GM19397 (cell line): ENCODE measurements around the gene PLEKHJ1.
A peak's percentile ranks its signal among the peaks of the same experiment; 100 is the strongest.

Experiments
- ATAC-seq: cut with Tn5 transposase; IDR thresholded peaks from one replicate; pipeline ENCODE4 v1.9.1; 2021; ENCODE audit warnings: mild to moderate bottlenecking, moderate library complexity; ENCODE audit not compliant: unreplicated experiment

PLEKHJ1 gene

DNA sequence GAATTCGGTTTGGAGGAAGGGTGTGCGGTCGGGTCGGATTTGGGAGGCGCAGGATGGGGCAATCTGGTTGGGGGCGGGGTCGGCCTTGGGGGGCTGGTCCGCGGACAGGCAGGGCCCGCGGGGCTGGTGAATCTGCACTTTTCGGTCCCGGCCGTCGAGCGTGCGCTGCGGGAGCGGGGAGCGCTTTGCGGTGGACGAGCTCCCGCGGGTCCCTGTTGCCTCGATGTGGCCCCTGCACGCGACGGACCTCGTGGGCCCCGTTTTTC, 34.0 kb upstream of the PLEKHJ1 start:
- no peak for ATAC-seq

DNA sequence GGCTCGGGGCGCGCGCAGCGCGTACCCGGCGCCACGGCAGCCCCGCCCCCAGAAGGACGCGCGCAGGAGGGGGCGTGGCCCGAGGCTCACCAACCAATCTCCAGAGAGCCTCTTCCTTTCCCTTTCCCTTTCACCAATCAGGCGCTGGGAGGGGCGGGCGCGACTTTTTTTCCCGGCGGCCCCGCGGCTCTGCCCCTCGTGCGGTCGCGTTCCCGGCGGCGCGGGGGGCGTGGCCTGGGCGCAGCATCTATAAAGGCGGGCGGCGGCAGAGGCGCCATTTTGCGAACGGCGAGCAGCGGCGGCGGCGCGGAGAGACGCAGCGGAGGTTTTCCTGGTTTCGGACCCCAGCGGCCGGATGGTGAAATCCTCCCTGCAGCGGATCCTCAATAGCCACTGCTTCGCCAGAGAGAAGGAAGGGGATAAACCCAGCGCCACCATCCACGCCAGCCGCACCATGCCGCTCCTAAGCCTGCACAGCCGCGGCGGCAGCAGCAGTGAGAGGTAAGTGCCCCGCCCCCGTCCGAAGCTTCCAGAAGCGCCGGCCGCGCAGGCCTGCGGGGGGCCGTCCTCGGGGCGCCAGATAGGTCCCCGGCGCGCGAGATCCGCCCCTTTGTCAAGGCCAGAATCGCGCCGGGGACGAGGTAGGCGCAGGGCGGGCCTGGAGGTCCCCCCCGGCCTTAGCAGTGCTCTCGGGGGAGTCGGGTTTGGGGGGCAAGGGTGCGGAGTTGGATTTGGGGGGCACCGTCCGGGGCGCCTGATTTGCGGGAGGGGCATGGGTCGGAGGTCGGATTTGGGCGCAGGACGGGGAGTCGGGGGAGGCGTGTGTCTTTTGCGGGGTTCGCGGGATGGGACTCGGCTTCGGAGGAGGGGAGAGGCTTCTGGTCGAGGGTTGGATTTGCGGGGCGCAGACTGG, 33.4 kb upstream of the PLEKHJ1 start:
- peak; percentile 64 for ATAC-seq

DNA sequence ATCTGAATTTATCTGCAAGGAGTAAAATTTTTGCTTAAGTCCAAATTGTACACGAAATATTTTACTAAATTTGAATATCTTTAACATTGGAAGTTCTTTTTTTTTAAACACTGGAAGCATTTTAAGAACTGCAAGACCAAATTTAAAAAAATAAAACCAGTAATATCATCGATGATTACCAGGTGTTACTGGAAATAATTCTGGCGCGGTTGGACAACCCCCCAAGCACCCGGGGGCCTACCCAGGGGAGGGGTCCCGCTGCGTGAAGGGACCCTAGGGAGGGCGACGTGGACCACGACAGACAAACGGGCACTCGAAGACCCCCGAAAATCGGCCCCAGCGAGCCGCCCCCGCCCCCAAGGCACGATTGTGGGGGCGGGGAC, 32.7 kb upstream of the PLEKHJ1 start:
- ATAC-seq: no peak

DNA sequence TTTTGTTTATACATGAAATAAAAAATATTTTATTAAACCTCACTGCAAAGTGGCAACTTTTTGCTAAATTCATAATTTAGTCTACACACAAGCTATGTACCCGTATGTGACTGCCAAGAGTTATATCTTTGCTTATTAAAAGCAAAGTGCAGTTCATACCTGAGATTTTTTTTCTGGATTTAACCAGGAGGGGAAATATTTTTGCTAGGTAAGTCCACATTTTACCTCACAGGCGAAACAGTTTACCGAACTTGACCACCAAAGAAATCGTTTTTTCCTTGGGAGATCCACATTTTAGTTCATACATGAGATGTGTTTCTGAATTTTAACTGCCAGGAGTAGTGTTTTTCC, 32.3 kb upstream of the PLEKHJ1 start:
- ATAC-seq: no peak

DNA sequence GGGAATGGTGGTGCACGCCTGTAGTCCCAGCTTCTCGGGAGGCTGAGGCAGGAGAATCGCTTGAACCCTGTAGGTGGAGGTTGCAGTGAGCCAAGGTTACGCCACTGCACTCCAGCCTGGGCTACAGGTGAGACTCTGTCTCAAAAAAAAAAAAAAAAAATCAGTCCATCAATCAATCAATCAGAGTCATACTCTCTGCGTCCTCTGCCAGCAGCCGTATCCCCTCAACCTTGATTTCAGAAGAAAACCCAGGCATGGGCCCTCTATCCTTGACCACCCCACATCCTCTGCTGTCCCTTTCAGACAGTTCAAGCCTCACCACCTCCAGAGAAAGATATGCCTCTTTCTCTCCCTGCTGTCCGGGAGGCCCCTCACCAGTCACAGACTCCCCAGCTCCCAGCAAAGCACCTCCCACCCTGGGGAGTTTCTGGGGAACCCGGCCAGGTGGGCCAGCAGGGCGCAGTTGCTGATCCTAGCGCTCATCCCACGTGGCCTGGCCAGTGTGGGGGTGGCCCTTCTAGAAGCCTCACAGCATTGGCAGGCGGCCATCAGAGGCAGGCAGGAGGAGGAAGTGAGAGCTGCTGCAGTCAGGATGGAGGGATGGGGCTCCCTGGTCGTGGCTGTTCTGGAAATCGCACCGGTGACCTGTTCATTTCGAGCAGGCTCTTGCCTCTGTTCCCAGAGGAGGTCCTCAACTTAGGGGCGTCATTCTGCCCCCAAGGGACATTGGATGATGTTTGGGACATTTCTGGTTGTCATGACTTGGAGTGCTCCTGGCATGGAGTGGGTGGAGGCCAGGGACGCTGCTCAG, 30.3 kb upstream of the PLEKHJ1 start:
- no peak for ATAC-seq

DNA sequence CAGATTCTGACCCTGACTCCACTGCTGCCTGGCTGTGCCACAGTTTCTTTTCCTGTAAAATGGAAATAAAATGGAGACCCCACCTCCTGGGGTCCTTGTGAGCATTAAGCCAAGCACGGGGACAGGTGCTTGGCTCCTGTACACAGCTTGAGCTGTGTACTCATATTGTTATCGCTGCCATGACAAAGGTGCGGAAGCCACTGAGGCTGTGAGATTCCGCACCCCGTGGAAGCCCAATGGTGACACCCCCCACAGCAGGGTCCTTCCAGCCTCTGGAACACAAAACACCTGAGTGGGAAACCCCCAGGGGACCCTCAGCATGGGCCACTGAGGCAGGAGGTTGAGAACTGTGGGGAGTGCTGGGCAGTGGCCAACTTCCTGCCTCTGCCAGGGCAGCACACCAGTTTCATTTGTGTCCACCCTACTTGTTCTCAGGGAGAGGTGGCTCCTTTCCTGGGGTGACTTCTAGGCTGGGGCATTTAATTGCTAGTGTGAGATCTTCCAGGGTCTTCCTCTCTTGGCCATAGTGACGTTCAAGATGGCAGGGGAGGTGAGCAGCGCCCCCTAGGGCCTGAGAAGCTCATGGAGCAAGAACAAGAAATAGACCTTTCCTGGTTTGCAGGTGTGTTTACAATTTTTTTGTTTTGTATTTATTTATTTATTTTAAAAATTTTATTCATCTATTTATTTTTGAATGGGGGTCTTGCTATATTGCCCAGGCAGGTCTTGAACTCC, 25.5 kb upstream of the PLEKHJ1 start:
- no peak for ATAC-seq

DNA sequence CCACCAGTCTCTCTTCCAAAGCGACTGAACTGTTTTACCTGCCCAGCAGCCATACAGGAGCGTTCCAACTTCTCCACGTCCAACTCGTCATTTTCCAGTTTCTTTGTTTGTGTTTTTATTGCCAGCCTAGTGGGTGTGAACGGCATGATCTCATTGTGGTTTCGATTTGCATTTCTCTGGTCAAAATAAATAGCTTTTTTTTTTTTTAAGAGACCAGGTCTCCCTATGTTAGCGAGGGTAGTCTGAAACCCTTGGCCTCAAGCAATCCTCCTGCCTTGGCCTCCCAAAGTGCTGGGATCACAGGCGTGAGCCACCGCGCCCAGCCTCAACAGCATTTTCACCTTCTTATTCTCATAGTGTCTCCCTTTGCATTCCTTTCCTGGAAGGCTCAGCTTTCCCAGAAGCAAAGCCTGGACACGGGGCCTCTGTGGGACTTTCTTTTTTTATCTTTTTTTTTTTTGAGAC, 24.2 kb upstream of the PLEKHJ1 start:
- no peak for ATAC-seq

DNA sequence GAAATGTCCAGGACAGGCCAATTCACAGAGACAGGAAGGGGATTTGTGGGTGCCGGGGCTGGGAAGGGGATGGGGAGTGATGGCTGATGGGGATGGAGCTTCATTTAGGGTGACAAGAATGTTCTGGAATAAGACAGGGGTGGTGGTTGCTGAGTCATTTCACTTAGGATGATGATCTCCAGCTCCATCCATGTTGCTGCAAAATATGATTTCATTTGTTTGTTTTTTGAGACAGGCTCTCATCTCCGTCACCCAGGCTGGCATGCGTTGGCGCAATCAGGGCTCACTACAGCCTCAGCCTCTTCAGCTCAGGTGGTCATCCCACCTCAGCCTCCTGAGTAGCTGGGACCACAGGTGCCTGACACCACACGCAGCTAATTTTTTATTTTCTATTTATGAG, 23.2 kb upstream of the PLEKHJ1 start:
- ATAC-seq: no peak

DNA sequence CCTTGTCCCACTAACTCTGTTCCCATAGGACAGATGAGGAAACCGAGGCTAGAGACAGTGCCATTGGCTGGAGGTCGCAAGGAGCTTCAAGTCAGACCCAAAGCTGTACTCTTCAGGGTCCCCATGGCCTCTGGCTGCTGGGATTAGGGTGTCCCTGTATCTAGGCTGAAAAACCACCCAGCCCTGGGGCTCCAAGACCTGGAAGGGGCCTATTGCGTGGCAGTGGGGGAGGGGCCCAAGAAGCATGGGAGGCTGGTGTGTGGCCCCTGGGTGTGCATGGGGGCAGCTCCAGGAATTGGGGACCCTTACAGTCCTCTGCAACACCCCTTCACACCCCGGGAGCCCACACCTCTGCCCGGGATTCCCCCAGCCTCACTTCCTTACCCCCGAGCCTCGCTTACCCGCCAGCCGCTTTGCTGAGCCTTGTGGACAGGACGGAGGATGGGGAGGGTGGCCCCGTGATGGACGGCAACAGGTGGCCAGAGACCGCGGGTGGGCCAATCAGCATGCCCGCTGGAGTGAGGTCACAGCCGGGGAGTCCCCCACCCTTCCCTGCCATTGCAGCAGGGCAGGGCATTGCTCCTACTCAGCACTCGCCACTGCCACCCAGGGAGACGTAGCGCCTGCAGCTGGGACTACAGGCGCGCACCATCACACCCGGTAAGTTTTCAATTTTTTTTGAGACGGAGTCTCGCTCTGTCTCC, 20.0 kb upstream of the PLEKHJ1 start, which contains the start of gene JSRP1:
TSS of gene JSRP1 (minus strand) at position 436 of the 704 bp plus-strand sequence. CDS start 1,103 bp downstream, outside the sequence.
- no peak for ATAC-seq

DNA sequence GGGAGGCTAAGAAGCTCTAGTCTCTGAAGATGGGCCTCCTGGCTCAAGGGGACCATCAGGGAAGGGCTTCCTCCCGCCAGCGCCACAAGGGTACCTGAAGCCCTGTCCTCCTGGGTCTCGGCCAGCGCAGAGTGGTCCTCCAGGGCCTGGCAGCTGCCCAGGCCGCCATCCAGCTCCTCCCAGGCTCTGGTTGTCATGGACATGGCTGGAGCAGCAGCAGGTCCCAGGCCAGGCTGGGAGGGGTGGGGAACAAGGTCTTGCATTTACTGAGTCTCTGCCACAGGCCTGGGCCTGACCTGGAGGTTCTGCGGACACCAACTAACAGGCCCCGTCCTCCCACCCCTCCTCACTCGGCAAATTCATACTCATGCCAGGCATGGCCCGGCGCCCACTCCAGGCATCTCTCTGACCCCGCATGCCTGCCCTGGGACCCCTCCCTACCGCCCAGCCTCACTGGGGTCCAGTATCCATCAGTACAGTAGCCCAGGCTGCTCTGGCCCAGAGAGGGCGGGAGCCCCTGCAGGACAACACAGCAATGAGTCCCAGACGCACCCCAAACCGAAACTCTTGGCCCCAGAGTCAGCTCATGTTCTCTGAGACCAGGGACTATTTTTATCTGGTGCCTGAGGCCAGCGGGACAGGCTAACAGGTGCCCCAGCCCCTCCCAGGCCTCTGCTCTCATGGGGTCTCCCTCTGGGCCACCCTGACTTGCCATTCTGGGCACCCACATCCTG, 19.1 kb upstream of the PLEKHJ1 start:
- no peak for ATAC-seq

DNA sequence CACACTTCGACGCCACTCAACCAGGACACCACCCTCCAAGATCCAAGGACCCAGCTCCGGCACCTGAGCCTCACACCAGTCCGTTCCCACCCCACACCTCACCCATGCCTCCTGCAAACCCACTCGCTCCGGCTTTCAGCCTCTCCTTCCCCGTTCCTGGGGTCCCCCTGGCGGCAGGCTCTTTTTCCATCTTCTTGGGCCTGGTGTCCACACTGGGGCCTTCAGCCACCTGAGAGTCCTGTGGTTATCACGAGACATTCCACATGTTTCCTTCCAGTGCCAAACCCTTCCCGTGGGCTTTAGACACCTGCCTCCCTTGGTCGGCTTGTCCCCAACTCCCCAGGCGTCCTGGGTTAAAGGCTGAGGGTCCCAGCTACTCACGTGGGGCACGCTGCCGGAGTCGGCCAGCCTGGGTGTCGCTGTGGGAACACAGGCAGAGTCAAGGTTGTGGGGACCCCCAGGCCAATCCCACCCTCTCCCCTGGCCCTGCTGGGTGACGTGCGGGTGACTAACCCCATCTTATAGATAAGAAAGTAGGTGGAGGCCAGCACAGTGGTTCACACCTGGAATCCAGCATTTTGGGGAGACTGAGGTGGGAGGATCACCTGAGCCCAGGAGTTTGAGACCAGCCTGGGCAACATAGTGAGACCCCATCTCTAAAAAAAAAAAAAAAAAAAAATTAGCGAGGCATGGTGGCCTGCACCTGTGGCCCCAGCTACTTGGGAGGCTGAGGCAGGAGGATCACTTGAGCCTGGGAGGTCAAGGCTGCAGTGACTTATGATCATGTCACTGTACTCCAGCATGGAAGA, 18.1 kb upstream of the PLEKHJ1 start:
- ATAC-seq: no peak

DNA sequence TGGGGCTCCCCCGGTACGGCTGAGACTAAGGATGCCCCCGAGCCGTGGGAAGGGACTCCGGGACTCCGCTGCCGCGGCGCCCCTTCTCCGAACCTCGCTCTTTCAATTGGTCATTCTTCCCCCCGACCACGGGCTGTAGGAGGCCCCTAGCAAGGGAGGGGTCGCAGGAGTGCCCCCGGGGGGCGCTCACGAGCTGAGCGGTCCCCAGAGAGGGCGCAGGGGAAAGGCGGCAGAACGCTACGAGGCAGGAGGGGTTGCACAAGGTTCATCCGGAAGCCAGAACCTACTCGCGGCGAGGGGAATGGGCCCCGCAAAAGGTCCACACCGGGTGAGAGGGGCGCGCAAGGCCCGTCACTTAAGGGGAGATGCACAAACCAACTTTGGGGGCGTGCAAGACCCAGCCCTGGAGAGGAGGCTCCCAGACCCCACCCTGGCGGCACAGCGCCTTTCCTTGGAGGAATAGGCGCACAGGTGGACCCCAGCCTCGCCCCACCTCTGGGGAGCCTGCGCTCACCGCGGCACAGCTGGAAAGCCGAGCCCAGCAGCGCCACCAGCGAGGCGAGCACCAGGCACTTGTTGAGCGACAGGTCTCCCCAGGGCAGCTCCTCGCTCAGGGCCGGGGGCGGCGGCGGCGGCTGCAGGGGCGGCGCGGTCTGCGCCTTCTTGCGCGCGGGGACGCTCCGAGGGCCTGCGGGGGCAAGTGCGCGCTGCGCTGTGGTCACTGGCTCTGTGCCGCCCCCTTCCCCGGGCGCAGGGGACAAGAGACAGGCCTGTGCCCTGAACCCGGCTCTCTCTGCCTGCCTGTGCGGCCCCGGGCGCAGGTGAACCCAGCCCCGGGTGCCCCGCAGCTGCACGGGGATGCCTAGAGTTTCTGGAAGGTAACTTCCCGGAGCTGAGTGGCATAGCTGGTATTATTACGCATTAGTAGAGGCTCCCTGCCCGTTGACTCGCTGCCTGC, 17.3 kb upstream of the PLEKHJ1 start:
- ATAC-seq: no peak

DNA sequence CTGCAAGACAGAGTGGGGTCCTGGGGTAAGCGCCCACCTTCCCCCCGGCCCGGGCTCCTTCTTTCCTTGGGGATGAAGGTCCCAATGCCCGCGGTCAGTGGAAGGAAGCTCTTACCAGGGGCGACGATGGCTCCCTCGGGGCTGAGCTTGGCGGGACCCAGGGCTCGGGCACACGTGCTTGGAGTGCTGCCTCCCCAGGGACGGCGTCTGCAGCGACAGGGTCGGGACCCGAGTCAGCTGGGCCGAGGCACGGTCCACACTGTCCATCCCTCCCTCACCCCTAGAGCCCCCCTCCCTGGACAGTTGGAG, 16.6 kb upstream of the PLEKHJ1 start:
- no peak for ATAC-seq

DNA sequence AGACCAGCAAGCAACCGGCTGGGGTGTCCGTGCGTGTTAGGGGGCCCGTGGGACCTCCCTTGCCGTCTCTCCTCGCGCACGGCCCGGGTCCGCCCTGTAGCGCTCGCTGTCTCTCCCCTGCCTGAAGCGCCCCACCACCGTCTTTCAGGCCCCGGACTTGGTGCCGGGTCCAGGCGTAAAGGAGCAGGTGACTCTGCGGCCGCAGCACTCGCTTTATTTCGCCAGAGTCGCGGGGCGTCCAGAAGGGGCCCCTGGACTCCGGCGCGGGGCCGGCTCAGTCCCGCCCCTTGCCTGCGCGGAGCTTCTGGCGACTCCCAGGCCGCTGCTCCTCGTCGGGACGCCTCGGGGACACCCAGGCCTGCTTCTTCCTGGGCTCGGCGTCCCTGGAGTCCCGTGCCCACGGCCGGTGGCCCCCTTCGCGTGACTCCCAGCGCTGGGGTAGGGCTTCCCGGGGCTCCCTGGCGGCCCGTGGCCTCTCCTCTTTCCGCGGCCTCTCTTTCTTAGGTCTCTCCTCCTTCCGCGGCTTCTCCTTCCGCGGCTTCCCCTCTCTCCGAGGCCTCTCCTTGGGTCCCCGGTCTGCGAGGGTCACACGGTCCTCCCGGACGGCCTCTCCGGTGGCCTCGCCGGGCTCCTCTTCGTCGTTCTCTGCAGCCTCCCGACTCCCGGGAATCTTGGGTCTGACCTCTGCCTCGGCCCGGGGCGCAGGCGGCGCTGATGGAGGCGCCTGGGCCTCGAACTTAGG, 16.1 kb upstream of the PLEKHJ1 start:
- ATAC-seq: no peak

DNA sequence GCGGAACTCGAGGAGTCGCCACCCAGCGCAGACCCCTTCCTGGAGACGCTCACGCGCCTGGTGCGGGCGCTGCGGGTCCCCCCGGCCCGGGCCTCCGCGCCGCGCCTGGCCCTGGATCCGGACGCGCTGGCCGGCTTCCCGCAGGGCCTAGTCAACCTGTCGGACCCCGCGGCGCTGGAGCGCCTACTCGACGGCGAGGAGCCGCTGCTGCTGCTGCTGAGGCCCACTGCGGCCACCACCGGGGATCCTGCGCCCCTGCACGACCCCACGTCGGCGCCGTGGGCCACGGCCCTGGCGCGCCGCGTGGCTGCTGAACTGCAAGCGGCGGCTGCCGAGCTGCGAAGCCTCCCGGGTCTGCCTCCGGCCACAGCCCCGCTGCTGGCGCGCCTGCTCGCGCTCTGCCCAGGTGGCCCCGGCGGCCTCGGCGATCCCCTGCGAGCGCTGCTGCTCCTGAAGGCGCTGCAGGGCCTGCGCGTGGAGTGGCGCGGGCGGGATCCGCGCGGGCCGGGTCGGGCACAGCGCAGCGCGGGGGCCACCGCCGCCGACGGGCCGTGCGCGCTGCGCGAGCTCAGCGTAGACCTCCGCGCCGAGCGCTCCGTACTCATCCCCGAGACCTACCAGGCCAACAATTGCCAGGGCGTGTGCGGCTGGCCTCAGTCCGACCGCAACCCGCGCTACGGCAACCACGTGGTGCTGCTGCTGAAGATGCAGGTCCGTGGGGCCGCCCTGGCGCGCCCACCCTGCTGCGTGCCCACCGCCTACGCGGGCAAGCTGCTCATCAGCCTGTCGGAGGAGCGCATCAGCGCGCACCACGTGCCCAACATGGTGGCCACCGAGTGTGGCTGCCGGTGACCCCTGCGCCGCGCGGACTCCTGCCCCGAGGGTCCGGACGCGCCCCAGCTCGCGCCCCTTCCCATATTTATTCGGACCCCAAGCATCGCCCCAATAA, 15.3 kb upstream of the PLEKHJ1 start:
- no peak for ATAC-seq

DNA sequence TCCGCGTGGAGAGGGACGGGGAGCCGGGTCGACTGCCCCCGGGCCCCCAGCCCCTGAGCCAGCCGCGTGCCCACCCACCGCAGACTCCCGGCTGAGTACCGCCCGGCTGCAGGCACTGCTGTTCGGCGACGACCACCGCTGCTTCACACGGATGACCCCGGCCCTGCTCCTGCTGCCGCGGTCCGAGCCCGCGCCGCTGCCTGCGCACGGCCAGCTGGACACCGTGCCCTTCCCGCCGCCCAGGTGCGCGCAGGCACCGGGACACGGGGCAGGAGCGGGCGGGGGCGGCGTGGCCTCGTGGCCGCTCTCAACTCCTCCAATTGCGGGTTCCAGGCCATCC, 14.6 kb upstream of the PLEKHJ1 start:
- ATAC-seq: no peak
